M059J (cell line): ENCODE data around the gene CEACAM18. TPM values are rescaled to one million over a fixed set of nuclear protein-coding genes. Genes with fewer than 3 reads are reported as not detected.
A peak's percentile ranks its signal among the peaks of the same experiment; 100 is the strongest.
"Not testable (repeated sequence)": the region's sequence is repeated elsewhere in the genome, so short reads cannot be mapped to it uniquely, and the experiment has no call there.

Experiments
- DNase-seq: peaks from one replicate; pipeline ENCODE4 v3.0.0-alpha.2; 2012; ENCODE audit warnings: low read depth
- total RNA-seq: library from RNA; depleted of rRNA; stranded (reverse); fragments of >200 nt; shearing (Covaris generic); gene quantifications from 2 replicates; pipeline ENCODE4 v1.2.3, GENCODE V29; 2014

The CEACAM18 gene
- total RNA-seq, 1 experiment from 2014 or later, result not detected

DNA sequence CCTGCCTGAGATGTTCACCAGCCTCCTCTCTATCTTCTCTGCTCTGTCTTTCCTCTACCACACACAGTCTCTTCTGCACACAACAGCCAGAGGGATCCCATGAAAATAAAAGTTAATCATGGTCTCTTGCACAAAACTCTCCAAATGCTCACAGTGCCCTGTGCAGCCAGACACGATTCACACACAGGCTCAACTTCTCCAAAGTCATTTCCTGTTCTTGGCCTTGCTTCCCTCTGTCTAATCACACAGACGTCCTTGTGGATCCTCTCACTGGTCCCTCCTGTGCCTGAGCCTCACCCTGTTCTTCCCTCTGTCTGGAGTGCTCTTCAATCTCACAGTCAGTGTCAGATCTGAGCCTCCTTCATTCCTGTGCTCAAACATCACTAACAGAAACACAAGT is 15.4 kb downstream of the CEACAM18 start:
- no peak for DNase-seq

DNA sequence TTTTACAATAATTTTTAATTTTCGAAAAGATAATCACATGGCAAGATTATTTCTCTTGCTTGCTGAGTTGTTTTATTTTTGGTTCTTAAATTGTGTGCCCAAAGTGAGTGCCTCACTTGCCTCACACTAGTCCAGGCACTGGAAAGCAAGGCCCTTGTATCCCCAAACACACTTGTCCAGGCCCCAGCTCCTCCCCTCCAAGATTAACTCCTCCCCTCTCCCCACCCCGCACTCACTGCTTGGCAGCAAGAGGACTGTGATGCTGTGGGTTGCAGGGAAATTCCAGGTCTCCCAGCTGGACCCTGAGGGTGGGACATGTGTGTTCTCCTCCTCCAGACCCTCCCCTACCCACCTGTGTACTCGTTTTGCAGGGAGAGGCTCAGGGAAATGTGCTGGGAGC is 19.3 kb downstream of the CEACAM18 start:
- DNase-seq, result no peak

DNA sequence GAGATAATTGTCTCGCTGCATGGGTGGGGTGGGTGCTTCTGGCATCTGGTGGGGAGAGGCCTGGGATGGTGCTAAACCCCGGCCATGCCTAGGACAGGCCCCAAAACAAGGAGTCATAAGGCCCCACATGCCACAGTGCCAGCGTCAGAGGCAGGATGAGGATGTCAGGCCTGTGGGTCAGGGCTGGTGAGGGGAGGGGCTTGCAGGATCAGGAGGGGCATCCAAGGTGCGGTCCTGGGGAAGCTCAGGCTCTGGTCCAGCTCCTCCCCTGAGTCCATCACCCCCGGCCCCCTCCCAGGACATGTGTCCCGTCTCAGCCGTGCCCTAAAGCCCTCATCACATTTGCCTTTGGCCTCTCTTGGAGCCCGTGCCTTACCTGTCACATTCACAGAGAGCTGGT is 22.6 kb downstream of the CEACAM18 start:
- DNase-seq, result not testable (repeated sequence)

DNA sequence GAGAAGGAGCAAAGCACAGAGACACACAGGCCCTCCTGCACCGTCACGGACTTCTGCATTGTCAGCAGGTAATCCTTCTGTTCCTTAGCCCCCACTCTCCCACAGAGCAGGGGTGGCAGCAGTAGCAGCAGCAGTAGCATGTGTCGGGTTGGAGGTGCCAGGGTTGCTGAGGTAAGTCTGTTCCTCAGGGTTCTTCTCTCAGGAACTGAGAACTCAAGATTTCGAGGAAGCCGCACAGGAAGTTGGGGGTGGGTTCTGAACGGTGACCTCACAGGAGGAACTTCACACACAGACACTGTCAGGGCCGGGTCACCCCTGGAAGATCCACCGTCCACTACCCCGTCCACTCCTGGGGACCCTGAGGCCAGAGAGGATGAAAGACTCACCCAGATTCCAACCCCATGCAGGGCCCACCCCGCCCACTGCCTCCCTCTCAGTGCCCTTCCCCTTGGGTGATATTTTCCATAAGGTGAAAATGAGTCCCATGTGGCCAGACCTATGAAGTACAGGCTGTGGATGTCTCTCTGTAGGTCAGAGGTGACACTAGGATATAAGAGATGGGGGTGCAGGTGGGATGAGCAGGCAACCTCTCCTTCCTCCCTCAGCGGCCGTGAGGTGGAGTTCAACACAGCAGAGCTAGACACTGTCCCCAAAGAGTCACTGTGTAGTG is 23.4 kb downstream of the CEACAM18 start, which contains the start of gene SIGLEC12:
TSS of gene SIGLEC12 (minus strand) at position 207 of the 670 bp plus-strand sequence. CDS start at position 140, 67 bp downstream.
- DNase-seq, result no peak

DNA sequence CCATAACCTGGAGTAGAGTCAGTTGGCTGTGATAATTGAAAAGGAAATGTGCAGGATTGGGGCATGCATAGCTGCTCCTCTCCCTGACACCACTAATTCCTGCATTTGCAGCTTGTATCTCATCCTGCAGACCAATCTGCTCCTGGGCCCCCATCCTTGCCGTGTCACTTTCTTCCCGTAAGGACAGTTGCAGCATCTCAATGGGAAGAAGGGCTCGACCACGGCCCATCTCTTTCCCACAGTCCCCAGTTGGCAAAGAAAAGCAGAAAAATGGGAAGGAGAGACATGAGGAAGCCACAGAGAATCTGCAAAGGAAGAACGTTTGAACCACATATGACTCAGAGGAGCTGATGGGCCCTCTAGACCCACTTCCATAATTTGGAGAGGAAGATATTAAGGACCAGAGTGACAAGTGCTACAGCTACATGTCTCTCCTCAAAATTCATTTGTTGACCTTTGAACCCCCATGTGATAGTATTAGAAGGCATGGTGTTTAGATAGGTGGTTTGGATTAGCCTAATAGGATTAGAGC is 25.0 kb downstream of the CEACAM18 start:
- no peak for DNase-seq

DNA sequence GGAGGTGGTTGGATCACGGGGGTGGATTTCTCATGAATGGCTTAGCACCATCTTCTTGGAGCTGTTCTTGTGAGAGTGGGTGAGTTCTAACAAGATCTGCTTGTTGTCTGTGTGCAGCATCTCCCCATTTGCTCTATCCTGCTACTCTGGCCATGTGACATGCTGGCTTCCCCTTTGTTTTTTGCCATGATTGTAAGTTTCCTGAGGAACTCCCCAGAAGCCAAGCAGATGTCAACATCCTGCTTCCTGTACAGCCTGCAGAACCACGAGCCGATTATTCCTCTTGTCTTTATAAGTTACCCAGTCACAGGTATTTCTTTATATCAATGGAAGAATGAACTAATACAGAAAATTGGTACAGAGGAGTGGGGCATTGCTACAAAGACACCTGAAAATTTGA is 25.6 kb downstream of the CEACAM18 start:
- no peak for DNase-seq

DNA sequence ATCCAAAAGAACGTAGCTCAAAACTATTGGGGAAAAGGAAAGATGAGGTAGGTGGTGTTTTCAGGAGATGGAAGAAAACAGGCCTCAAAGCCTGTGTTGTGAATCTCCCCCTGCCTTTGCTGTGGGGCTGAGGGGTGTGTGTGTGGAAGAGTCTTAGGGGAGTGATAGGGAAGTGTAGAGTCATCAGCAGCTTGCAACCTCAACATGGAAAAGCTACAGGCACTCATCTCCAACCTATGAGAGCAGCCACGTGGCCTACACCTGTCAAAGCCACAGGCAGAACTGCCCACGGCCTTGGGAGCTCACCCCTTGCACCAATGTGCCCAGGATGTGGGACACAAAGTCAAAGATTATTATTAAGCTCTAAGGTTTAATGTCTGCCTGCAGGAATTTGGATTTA is 27.6 kb downstream of the CEACAM18 start:
- DNase-seq, result no peak

DNA sequence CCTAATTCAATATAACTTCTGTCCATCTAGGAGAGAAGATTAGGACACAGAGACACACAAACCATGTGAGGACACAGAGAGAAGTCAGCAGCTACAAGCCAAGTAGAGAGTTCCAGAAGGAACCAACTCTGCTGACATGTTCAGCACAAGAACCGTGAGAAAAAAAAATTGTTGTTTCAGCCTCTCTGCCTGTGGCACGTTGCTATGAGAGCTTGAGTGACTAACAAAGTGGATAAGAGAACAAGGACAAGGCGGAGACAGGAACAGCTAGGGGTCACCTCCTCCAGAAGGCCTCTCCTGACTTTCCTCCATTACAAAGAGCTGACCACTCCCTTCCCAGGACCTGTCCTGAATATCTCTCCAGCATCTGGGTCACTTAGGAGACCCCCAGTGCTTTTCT is 28.9 kb downstream of the CEACAM18 start:
- DNase-seq, result no peak

DNA sequence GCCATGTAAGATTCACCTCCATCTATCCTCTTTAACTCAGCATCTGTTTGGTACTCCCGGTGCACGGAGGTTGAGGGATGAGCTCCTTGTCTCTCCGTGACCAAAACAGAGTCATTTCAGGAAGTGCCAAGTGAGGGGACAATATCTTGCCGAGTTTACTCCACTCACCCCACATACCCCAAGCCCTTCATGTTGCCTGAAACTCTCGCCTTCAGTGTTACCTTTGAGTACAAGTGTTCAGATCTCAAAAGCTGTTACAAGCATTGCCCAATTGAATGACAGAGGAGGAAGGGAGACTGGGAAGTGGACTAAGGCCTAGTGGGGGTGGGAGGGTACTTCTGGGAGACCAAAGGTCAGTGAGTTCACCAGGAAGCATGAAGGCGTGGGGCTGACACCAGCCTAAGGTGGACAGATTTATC is 29.3 kb downstream of the CEACAM18 start:
- no peak for DNase-seq

DNA sequence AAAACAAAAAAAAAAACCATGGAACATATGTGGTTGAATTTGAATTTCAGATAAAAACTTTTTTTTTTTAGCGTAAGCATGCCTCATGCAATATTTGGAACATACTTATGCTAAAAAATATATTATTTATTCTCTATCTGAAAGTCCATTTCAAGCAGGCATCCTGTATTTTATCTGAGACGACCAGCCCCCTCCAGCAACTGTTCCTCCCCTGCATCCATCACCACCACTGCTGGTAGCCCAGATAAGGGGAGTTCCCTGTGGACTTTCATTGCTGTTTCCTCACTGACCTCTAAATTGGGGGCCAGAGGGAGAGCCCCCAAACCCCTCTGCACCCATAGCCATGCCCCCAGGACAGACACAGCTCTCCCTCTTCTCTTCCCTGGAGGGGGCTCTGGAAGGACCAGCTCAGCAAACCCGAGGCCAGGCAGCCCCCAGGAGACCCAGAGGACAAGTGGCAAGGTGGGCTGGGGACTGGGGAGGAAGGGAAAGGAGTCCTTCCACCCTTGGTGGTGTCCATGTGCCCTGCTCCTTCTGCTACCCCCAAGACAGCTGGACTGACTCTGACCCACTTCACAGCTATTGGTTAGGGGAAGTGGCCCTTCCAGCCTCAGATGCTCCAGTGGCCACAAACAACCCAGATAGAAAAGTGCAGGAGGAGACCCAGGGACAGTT is 29.9 kb downstream of the CEACAM18 start:
- DNase-seq, result no peak

DNA sequence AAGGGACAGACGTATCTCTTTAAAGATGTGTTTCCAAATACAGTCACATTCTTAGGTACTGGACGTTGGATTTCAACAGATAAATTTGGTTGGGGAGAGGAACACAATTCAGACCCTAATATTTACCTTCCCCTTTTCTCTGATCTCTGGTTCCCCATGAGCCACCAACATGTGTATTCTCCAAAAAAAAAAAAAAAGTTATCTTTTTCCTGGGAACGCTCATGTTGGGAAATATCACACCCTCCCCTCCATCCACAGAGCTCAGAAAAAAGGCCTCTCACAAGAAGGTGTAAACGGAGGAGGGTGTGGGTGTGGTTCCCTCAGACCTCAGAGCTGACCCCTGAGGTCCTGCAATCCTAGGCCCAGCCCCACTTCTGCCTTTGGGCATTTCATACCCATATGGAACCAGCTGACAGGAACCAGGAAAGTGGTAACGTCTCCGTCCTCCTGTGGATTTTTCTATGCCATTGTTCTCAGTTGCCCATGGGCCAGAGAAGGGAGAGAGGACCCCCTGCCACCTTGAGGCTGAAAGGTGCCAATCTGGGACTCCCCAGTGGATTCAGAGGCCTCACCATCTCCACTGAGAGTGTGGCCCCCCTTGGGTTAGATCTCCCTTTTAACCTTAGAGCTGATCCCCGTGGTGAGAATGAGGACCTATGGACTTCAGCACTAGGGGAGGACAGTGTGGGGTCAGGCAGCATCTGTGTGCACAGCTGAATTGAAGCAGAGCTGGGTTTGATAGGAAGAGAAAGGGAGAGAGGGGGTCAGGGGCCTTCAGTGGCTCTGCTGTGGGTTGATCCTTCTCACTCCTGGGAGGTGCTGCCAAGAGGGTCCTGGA is 31.7 kb downstream of the CEACAM18 start:
- DNase-seq, result no peak

DNA sequence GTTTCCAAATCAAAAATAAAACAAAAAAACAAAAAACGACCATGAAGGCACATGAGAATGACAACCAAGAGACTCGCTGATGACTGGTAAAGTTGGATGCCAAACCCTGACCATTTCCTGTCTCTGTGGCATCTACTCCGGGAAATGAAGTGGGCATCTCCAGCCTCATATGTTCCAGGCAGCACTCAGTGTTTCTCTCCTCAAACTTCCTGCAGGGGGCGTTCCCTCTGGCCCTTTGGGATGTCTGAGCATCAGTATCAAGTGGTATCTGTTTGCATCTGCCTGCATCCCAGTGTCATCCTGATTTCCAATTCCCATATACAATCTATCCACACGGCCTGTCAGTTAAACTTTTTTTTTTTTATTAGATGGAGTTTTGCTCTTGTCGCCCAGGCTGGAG is 33.0 kb downstream of the CEACAM18 start:
- DNase-seq, result peak; percentile 28

DNA sequence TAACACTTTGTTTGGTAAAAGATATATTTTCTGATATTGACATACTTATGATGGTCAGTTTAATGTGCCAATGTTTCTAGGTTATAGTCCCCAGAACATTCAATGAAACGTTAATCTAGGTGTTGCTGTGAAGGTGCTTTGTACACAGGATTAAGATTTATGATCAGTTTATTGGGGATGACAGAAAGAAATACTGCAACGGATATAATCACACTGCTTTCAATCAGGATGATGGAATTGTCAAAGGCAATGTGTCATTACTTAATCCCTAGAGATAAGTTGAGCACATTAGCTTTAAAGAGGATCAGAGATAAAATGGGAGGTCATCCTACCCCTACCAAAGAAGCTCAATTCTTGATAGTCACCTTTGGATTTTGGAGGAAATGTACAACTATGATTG is 35.6 kb downstream of the CEACAM18 start:
- DNase-seq, result no peak

DNA sequence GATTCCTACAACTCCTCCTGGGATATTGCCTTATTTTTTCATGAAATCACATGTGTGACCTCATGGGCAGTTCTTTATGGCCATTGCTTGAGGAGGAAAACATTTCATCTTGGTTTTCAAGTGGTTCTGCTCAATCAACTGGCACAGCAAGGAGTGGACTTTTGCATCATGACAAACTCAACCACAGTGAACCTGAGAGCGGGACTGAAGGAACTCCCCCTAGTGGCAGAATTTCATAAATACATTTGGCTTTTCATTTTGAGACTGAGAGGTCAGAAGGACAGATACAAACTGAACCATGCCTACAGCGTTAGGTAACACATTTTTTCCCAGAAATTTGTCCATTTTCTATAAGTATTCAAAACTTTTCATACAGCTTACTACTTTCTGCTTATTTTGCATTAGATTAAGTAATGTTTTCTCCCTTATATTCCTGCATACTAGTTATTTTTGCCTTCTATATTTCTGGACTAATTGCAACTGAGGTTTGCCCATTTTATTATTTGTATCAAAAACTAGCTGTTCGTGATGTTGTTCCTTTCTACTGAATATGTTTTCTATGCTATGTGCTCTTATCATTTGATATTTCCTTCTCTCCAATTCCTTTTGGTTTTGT is 36.6 kb downstream of the CEACAM18 start:
- DNase-seq, result peak; percentile 47

DNA sequence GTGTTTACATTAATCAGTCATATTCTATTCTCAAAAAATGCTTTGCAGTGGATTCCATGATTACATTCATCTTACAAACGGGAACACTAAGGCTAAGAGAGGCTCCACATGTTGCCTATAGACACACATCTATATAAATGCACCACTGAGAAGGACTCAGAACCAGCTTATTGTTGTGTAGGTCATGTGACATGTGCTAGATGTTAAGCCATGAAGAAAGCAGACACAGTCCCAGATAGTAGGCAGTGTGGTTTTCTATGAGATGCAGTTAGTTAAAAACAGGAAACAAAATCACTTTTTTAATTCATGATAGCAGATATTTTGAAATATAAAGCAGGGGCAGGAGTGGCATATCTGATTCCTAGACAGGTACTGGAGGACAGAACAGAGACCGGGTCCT is 42.4 kb downstream of the CEACAM18 start:
- DNase-seq, result no peak

DNA sequence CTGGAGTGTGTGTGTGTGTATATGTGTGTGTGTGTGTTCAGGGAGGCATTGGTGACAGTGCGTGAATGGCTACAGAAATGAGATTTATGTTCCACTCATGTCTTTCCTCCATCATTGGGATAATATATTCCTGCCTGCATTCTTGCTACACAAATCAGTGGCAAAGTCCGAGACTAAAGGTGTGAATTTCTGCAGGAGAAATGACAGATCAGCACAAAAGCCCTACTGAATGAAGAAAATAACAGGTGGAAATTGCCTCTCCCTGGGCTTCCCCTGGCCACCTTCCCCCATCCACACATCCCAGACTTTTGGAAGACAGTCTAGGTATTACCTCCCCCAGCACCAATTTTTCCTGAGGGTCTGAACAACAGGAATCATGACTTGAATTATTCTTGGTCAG is 43.0 kb downstream of the CEACAM18 start:
- no peak for DNase-seq

DNA sequence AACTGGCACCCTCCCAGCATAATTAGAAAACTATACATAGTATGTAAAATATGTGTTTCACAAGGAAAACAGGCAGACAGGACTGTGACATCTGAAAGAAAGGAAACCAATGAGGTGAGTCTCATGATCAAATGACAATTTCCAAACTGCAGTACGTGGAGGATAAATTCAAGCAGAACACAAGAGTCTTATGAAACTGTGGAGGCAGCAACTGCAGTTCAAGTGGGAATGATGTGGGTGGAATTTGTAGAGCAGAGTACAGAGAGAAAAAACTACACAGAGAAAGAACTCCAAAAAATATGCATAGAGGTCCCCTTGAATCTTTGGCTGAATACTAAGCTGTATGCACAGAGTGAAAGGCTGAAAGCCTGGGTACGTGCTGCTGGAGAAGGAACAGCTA is 43.4 kb downstream of the CEACAM18 start:
- no peak for DNase-seq

DNA sequence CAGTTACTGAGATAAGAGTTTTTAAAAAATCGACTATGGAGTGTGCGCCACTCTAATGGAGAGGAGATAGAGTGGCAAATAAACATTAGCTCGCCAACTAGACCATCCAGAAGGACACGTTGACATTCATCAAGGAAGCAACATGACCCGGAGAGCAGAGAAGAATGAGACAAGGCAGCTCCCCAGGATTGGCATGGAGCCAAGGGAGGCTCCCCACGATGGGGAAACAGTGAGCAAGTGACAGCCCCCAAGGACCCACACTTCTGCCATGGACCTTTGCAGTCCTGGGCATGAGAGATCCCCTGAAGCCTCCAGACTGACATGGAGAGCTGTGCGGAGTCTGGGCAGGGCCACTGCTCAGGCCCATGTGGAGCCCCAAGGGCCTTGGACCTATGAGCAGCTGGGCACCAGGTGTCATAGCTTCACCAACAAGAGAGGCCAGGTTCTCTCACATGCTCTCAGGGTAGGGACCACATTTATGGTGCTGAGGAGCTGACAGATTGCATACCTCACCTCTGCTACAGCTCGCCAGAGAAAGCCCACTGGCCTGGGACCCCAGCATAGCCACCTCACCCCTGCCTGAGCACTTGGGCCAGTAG is 46.4 kb downstream of the CEACAM18 start:
- DNase-seq, result no peak

DNA sequence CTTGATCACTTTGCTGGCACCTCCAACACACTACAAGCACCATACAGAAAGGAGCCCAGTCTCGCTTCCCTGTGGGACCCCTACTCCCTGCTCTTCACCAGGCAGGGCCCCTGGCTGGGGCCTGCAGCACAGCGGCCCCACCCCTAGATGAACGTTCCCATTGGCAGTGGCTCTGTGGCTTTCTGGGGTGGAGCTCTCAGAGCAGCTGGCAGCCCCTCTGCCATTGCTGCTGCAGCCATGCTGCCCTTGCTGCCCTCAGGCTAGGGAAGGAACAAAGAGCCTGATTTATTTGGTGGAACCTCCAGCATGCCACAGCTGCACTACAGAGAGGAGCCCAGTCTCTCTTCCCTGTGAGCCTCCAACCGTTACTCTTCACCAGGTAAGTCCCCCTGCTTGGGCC is 47.3 kb downstream of the CEACAM18 start:
- no peak for DNase-seq

DNA sequence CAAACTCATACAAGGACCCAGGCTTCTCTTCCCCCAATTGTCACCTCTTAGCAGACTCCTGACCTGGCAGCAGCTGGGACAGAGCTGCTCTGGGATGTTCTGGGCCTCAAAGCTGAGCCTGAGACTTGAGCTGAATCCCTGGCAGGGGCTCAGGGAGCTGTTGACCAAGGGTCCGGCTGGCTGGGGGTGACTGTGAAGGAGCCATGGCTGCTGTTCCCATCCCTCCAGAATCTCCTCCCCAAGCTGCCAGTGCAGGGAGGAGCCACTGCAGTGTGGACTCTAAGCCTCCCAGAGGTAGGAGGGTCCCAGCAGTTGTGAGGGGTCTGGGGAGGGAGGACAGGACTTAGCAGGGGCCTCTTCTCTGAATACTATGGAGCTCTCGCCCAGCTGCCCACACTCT is 51.0 kb downstream of the CEACAM18 start:
- DNase-seq, result no peak

DNA sequence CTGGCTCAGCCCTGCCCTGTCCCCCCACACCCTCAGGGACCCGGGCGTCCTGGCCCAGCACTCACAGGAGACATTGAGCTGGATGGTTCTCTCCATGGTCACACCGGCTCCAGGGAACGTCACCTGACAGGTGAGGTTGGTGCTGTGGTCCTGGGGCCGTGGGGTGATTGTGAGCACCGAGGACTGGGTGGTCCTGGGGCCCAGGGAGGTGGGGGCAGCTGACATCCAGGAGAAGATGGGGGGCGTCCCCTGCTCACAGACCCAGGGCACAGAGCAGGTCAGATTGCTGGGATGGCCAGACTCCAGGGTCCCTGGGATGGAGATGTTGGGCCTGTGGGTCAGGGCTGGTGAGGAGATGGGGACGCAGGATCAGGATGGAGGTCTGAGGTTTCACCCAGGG is 52.3 kb downstream of the CEACAM18 start:
- DNase-seq, result no peak
